Mammary epithelial cell (primary cell): Measurements from ENCODE around the gene MYO1D.

Experiments used
- EZH2 ChIP-seq: IDR thresholded peaks from 2 replicates; pipeline ENCODE4 v1.6.1; 2012; ENCODE audit warnings: low read length, inconsistent platforms, borderline replicate concordance
- TF ChIP-seq, protein P1 (sequence below), 2 donors: IDR thresholded peaks in 1 of 2; conservative IDR thresholded peaks in 1 of 2; 2 replicates each; pipeline ENCODE4 v1.5.1; 2011 to 2012; ENCODE audit warnings: inconsistent platforms in 2 of 2, low read length in 2 of 2, mild to moderate bottlenecking in 2 of 2, control low read depth in 1 of 2, low read depth in 1 of 2; ENCODE audit not compliant: insufficient read depth in 1 of 2; ENCODE audit errors: extremely low read depth in 1 of 2

DNA sequence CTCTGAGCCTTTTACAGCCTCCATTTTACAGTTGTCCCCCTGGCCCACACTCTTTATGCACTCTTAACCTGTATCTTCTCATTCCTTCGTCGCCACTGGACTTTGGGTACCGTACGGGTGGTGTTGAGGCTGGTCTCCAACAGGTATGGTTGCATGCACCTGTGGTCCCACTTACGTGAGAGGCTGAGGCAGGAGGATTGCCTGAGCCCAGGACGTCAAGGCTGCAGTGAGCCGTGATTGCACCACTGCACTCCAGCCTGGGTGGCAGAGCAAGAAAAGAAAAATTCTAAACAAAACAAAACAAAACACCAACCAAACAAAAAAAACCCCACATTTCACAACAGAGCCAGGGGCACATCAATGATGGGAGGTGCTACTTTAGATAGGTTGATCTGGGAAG, 36.7 kb upstream of the MYO1D start:
- TF ChIP-seq, protein P1, sequence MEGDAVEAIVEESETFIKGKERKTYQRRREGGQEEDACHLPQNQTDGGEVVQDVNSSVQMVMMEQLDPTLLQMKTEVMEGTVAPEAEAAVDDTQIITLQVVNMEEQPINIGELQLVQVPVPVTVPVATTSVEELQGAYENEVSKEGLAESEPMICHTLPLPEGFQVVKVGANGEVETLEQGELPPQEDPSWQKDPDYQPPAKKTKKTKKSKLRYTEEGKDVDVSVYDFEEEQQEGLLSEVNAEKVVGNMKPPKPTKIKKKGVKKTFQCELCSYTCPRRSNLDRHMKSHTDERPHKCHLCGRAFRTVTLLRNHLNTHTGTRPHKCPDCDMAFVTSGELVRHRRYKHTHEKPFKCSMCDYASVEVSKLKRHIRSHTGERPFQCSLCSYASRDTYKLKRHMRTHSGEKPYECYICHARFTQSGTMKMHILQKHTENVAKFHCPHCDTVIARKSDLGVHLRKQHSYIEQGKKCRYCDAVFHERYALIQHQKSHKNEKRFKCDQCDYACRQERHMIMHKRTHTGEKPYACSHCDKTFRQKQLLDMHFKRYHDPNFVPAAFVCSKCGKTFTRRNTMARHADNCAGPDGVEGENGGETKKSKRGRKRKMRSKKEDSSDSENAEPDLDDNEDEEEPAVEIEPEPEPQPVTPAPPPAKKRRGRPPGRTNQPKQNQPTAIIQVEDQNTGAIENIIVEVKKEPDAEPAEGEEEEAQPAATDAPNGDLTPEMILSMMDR (conservative IDR thresholded peaks at IDR 0.05 in 1 of 2, IDR thresholded peaks at IDR 0.05 in 1 of 2; ENCODE audit: extremely low read depth in 1 of 2, insufficient read depth in 1 of 2, low read depth in 1 of 2, low read length in 2 of 2), result no peak
- TF ChIP-seq EZH2, result no peak
